Activated gamma-delta T cell treated with anti-CD3 and anti-CD28 coated beads, Interleukin-2, amount 50 U/mL, for 16 hours (primary cell): ENCODE results near the gene RNF14.

Experiments
- DNase-seq: peaks from one replicate; pipeline ENCODE4 v3.0.0-alpha.2; 2020; ENCODE audit warnings: low read depth

The RNF14 gene

GRCh38 chr5:141947316-141947715, 21.6 kb upstream of the RNF14 start:
- DNase-seq: no peak

GRCh38 chr5:141948812-141949211, 20.1 kb upstream of the RNF14 start:
- no peak for DNase-seq

DNA sequence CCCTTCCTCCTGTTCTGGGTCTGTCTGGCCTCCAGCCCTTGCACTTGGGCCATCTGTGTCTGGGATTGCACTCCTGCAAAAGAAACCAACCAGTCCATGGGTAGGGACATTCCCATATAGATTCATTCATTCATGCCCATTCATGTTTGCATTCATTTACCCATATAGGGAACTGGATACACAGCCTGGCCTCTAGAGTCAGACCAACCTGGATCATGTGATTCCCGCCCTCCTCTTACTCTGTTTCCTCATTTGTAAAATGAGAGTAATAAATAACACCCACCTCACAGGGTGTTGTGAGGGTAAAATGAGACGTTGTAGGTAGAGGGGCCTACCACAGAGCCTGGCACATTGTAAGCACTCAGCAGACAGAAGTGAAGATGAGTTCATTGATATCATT, 19.4 kb upstream of the RNF14 start:
- no peak for DNase-seq

GRCh38 chr5:141950207-141951005, 18.5 kb upstream of the RNF14 start:
- DNase-seq: no peak

GRCh38 chr5:141951332-141951781, 17.5 kb upstream of the RNF14 start:
- no peak for DNase-seq

GRCh38 chr5:141952020-141952419, 16.9 kb upstream of the RNF14 start:
- DNase-seq: no peak

- DNase-seq: no peak
Measured at GRCh38 chr5:141954194-141954593, 14.7 kb upstream of the RNF14 start.

DNA sequence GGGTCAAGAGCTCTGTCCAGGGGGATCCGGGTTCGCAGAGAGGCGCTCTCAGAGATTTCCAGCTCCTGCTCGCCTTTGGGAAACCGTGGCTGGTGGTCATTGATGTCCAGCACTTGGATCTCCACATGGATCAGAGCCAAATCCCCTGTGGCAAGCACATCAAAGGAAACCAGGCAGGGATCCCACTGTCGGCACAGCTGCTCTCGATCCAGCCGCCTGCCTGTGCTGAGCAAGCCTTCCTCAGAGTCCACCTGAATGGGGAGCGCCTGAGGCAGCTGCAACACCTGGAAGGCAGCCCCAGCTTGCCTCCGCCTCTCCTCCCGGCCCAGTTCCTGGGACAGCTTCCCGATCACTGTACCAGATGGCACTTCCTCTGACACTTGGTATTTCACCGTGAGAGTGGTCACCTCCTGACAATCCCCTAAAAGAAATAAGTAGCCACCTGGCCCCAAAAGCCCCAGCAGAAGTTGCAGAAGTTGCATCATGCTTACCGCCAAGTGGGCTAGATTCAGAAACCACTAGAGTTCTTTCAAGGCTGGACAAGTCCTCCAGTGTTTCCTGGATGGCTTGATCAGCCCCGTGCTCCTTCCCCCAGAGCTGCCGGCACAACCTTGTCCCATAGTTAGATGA, 11.4 kb upstream of the RNF14 start:
- no peak for DNase-seq

- DNase-seq: no peak
Measured at GRCh38 chr5:141958113-141958512, 10.8 kb upstream of the RNF14 start, which contains the start of gene PCDH12. PCDH12 (minus strand) TSS chr5:141958202; CDS start chr5:141957851, 351 bp downstream.

GRCh38 chr5:141958546-141959172, 10.2 kb upstream of the RNF14 start:
- no peak for DNase-seq

GRCh38 chr5:141960018-141960417, 8.9 kb upstream of the RNF14 start:
- DNase-seq: no peak

DNA sequence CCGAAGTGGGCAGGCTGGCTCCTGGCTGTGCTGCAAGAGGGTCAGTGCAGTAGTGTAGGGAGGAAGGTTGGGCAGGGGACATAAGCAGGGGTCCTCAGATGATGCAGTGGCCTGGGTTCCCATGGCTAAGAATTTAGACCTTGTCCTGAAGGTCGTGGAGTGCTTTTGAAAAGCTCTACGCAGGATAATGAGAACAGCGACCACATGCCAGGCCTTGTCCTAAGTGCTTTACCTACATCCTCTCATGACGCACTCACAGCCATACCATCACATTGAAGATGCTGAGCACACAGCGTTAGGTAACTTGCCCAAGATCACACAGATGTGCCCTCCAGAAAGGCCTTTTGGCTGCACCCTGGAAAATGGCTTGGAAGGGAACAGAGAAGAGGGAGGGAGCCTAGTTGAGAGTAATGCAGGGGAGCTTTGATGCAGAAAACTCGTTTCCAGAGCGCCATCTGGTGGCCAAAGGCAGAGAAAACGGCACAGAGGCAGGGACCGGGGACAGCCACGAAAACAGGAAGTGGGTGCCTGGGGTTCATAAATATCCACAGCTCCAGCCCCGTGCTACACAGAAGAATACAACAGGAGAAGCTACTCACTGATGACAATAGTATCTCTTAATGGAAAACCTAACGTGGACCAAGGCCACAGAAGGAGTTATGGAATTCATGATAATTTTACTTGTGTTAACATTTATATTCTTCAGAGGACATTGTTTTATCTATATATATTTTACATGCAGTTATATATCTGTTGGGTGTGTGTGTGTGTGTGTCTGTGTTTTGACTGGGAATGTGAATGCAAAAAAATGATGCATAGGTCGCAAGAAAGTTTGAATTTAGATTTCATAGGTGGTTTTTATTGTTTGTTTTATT, 8.2 kb upstream of the RNF14 start:
- DNase-seq: peak; percentile 85

GRCh38 chr5:141961466-141961865, 7.4 kb upstream of the RNF14 start:
- DNase-seq: no peak

DNA sequence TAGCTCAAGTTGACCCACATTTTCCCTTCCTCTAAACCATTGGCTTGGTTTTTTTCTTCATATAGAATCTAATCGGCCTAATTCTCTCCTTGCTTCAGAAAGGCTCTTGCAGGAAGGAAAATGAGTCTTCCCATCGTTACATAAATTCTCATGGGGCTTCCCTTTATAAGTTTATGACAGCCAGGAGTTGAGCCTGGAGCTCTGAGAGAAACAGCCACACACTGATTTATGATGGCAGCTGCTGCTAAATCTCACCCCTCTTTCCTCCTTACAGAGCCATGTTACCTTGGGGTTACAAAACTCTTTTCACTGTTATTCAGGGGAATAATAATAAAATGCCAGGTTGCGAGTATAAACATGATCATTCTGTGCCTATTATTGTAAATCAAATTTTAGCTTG, 5.2 kb upstream of the RNF14 start:
- DNase-seq: no peak

GRCh38 chr5:141965071-141965470, 3.8 kb upstream of the RNF14 start:
- no peak for DNase-seq

DNA sequence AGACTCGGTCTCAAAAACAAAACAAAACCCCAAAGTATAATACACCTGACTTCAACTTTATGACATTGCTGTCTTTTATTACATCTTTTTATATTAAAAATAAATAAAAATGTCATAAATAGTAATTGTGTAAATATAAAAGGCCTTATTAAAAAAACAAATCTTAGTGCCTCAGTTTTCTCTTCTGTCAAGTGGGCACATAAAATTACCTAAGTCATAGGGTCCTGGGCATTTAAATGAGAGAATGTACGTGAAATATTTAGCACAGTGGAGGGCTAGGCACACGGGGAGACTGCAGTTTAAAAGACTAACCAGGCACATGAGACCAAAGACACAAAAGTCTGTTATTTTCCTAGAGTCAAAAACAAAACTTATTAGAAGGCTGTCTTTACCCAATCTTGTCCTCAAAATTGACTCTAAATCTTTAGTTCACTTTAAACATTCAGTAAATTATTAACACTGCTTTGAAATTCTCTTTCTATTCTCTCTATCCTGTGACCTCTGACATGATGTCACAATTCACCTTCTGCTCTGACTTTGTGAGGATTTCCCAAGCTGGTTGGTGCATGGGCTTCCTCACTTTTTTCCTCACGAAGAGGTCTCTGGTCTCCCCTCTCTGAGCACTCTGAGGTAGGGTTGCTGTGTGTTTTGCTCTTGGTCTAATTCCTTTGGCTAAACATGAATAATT, 2.5 kb upstream of the RNF14 start:
- no peak for DNase-seq

DNA sequence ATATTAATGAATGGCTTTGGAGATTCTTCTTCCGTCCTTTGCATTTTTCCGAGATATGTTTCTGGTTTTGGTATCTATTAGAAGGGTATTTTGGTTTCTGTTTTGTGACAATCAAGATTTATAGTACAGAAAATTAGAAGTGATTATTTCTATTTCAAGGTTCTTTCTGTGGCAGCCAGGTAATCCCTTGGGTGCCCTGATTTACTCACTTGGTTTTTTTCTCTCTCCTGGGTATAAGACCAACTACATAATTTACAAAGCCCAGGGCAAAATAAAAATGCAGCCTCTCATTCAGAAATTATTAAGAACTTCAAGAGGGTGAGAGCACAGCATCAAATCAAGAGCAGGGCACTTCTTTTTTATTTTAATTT, 2.0 kb upstream of the RNF14 start:
- no peak for DNase-seq

- no peak for DNase-seq
Measured at GRCh38 chr5:141969783-141970771, 1.2 kb downstream of the RNF14 start.

DNA sequence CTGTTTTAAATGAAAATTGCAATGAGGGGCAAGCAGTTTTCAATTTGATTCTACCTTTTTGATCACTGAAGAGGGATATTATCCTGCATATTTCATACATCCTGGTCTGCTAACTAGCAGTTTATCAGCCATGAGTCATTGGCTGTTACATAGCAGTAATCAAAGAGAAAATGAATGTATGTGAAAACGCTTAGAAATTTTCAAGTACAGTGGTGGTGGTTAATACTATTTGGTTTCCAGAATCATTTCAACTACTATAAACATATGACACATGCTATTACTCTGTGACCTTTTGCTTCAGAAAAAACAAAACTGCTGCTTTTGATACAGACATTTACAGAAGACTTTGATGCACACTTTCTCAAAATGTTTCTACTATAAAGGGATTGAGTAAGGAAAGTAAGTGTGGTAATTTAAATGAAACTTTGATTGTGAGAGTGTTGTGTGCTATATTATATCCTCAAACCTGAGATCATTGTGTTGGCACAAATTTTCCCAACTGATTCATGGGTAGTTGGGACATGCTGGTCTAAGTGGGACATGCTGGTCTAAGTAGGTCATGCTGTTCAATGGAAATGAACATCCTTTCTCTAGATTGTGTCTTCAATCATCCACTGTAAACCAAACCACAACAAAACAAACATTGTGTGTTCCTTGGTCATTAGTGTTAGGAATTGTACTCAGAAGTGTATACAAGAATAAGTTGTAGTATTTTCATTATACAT, 5.1 kb downstream of the RNF14 start:
- no peak for DNase-seq

DNA sequence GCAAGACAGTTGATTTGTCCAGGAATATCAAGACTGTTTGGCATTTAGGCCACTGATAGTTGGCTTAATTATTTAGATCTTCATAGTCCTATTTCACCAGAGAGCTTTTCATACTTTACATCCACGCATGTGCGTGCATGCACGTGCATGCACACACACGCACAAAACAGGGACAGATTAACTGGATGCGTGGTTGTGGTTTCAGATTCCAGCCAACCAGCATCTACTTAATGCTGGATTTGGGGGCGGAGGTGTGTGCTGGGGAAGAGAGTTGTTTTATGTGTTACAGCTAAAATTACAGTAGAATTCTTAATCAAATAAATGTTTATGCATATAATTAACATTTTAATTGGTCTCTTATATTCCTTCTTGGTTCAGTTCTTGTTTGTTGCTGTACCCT, 7.3 kb downstream of the RNF14 start:
- DNase-seq: no peak
